Activated CD8-positive, alpha-beta memory T cell treated with anti-CD3 and anti-CD28 coated beads for 36 hours (primary cell): ENCODE measurements around the gene GLIPR1L1. TPM values are rescaled to one million over a fixed set of nuclear protein-coding genes. Genes with fewer than 3 reads are reported as not detected.

ENCODE experiments used
- CTCF ChIA-PET: fragments of 350-600 bp; sonication (Branson Sonifier 250); formaldehyde crosslinking; loops from one replicate; lab custom pipeline; 2021; ENCODE audit warnings: antibody characterized with exemption; lab: Charles Lee
- POLR2A ChIA-PET: fragments of 350-600 bp; sonication (Branson Sonifier 250); formaldehyde crosslinking; loops from one replicate; lab custom pipeline; 2021; ENCODE audit warnings: antibody characterized with exemption; lab: Charles Lee
- total RNA-seq, 2 experiments: library from RNA; stranded (reverse); gene quantifications; one replicate each; pipeline ENCODE4 v1.2.3, GENCODE V29; 2021

The GLIPR1L1 gene, protein sequence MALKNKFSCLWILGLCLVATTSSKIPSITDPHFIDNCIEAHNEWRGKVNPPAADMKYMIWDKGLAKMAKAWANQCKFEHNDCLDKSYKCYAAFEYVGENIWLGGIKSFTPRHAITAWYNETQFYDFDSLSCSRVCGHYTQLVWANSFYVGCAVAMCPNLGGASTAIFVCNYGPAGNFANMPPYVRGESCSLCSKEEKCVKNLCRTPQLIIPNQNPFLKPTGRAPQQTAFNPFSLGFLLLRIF
- not detected for total RNA-seq

DNA sequence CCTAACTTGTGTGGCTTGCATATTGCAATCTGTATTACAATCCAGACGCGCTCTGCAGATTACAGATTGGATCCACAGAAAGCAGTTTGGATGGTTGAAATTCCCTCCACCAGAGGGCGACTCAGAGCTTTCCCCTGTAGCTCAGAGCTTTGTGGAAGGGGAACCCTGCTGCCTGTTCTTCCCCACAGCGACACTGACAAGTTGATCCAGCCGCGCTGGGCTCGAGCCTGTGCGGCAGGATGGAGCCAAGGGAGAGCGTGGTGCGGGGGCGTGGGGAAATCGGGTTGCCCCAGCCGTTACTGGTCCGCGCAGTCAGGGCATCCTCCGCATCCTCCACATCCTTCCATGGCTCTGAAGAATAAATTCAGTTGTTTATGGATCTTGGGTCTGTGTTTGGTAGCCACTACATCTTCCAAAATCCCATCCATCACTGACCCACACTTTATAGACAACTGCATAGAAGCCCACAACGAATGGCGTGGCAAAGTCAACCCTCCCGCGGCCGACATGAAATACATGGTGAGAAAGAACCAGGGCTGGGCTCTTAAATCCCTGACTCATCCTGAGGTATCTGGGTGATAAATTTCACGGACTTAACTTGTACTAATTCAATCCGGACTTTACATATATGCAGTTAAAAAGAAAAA, at the start of gene GLIPR1L1:
Gene GLIPR1L1, plus strand, starts transcription at position 287 of the 647 bp plus-strand sequence. Its CDS starts 59 bp downstream, at position 346.
- CTCF ChIA-PET, result interaction anchor here (0.6 to 1.8 kb wide), 10 partner anchors 11 to 1100 kb away, joined by 3 to 8 read pairs (median 4); no protein-coding TSS in a partner anchor
- POLR2A ChIA-PET, result interaction anchor here (0.6 to 0.7 kb wide), 2 partner anchors 32 to 1434 kb away, joined by 3 to 4 read pairs; no protein-coding TSS in a partner anchor

DNA sequence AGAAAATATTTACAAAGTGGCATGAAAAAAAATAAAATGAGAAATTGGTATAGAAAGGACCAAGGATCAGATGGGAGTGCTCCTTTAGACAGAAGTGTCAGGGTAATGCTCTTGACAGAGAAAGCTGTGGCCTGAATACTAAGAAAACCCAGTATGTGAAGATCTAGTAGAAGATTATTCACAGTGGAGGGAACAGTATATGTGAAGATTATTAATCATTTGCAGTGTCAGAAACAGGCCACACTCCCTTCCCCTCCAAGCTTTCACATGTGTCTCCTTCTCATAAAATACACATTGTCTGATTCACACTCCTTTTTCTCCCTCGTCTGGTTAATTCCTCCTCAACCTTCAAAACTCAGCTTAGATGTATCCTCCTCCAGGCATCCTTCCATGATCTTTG, 45.6 kb upstream of the GLIPR1L1 start:
- CTCF ChIA-PET, result interaction anchor here (0.6 kb wide), 1 partner anchor 30 kb away, joined by 3 read pairs; no protein-coding TSS in a partner anchor
- POLR2A ChIA-PET, result no interaction called here

DNA sequence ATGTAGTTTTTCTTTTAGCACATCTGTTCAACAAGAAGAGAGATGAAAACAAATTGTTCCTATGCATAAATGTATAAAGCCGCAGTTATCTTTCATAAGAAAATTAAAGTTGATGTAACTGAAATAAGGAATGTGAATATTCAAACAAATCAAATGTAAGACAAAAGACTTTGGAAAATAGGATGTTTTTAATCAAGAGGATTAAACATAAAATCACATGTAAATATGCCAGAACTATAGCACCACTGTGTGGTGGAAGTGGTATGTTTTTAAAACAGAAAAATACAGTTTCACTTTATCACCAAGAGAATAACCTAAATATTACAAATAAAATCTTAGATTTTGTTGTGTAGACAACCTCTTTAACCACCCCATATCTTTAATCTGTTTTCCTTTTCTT, 44.7 kb upstream of the GLIPR1L1 start:
- POLR2A ChIA-PET, result no interaction called here
- CTCF ChIA-PET, result no interaction called here

DNA sequence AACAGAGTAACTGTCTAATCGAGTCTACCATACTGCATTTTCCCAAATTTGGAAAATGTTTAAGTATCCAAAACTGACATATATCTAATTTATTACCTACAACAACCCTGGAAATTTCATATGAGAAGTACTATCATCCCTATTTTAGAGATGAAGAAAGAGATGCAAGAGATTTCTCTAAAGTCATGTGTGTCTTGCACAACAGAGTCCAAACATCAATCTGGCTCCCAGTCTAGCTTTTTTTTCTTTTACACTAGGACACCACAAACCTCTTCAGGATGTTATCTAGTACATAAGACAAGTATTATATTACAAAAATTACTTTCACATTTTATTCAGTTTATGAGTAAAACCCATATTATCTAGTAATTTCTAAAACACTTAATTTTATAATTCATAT, 43.5 kb upstream of the GLIPR1L1 start:
- ChIA-PET CTCF (no interaction called here), POLR2A (no interaction called here)

DNA sequence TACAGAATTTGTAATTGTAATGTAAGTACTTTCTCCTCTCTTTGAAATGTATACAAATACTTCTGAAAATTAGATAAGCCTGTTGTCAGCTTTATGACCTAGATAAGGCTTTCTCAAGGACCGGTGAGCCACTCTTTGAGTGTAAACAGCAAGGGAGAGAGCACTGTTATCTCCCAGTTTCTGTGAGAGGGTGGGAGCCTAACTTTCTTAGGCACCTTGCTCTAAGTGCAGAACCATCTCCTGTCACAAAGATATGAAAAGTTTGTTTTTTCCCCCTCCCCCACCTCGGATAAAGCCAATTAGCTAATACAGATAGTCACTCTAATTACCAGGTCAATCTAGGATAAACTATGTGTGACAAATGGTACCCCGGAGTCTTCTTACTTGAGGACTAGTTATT, 40.1 kb upstream of the GLIPR1L1 start:
- ChIA-PET POLR2A (no interaction called here), CTCF (no interaction called here)

DNA sequence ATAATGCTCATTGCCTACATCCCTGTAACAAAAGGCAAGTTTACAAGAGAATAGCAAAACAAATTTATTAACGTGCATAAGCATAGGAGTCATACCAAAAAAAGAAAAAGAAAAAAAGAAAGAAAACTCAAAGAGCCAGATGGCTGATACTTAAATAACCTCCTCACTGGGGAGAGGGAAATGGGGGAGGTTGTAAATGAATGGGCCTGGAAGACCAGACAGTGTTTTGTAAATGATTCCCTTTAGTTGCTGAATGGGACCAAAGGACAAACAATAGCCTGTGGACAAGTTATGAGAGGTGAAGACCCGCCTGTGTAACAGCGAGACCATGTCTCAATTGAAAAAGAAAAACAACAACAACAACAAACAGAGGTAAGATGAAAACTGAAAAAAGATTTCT, 39.7 kb upstream of the GLIPR1L1 start:
- ChIA-PET POLR2A (no interaction called here), CTCF (no interaction called here)

DNA sequence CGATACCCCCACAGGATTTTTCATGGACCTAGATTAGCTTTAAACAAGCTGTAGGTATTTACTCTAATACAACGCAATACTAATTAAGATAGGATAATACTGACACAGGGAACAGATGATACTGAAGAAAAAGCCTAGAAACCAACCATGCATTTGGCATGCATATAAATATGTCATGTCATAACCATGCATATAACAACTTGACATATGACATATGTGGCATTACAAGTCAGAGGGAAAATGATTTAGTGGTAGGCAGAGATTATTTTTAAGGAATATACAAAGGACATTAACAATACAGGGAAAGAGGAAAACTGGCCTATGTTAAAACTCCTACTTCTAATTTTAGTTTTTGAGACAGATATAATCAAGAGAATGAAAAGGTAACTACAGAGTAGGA, 32.2 kb upstream of the GLIPR1L1 start:
- ChIA-PET POLR2A (no interaction called here), CTCF (no interaction called here)

DNA sequence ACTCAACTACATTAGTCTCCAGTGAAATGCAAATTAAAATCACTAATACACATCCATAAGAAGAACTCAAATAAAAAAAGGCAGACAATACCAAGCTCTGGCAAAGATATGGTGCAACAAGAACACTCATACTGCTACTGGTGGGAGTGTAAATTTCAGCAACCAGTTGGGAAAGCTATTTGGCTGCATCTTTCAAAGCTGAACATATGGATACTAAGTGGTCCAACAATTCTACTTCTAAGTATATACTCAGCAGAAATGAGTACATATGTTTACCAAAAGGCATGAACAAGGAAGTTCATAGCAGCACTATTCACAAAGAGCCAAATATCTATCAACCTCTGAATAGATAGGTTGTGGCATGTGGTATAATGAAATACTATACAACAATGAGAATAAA, 31.7 kb upstream of the GLIPR1L1 start:
- ChIA-PET CTCF (no interaction called here), POLR2A (no interaction called here)

DNA sequence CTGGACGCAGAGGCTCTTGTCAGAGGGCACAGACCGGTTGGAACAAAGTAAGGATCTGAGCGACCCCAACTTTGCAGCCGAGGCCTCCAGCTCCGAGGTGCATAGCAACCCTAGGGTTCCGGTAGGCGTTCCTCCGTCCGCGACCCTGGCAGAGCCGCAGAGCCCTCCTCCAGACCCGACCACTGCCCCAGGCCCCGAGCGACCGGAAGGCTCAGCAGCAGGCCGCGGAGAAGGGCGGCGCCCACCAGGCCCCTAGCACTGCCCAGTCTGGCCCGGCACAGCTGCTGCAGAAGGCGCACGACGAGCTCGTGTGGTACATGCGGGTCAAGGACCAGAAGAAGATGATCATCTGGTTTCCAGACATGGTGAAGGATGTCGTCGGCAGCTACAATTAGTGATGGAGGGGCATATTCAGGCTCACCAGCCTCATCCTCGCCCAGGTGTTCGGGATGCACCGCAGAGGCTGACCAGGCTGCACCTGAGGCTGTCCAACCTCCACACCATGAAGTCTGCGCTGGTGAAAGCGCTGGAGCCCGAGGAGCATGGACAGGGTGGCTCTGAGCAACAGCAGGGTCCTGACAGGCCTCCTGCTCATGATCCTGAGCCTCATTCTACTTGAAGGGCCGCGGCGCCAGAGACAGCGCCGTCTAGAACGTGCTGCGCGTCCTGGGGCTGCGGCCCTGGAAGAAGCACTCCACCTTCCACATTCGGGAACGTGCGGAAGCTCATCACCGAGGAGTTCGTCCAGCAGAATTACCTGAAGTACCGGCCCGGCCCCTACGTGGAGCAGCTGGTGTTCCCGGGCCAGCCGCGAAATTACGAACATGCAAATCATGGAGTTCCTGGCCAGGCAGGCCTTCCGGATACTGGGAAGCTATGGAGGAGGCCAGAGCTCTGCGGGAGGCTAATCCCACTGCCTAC, 28.8 kb upstream of the GLIPR1L1 start:
- ChIA-PET CTCF (no interaction called here), POLR2A (no interaction called here)

DNA sequence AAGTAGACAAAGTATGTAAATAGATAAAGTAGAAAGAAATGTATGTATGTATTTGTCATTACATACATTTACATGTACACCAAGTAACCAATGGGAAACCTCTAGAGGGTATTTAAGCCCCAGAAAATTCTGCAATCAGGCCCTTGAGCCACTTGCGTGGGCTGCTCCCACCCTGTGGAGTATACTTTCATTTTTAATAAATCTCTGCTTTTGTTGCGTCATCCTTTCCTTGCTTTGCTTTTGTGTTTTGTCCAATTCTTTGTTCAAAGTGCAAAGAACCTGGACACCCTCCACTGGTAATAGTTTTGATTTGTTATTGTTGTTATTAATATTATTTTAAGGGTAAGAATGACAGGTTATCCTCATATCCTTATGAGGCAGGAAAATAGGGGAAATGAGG, 26.2 kb upstream of the GLIPR1L1 start:
- POLR2A ChIA-PET, result no interaction called here
- CTCF ChIA-PET, result no interaction called here

DNA sequence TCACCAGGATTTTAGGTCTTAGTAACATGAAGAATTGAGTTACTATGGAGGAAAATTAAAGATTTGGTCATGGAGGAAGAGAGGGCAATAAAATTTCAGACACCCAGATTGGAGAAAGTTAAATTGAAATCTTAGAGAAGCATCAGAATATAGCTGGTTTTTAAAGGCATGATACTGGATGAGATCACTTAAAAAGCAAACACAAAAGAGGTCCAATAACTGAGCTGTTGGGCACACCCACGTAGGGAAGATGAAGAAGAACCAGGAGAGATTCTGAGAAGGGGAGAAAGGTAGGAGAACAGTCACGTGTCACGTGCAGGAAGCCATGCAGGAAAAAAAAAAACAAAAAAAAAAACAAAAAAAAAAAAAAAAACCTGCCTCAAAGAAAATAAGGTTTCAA, 23.1 kb upstream of the GLIPR1L1 start:
- ChIA-PET CTCF (no interaction called here), POLR2A (no interaction called here)

DNA sequence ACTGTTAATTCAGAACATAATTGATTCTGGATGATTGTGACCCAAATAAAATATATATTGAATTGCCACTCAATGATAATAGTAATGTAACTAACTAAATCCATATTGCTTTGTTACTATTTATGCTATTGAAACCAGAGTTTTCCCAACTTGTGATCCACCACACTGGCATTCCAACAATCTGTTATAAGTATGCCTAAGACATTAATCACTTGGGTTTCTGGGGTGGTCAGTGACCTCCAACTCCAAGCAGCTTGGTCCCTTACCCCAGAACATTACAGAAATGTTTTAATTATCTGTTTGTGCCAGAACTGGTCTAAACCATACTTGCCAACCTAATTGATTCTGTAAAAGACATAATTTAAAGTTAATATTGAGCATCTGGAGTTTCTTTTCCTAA, 19.0 kb upstream of the GLIPR1L1 start:
- CTCF ChIA-PET, result no interaction called here
- POLR2A ChIA-PET, result no interaction called here

DNA sequence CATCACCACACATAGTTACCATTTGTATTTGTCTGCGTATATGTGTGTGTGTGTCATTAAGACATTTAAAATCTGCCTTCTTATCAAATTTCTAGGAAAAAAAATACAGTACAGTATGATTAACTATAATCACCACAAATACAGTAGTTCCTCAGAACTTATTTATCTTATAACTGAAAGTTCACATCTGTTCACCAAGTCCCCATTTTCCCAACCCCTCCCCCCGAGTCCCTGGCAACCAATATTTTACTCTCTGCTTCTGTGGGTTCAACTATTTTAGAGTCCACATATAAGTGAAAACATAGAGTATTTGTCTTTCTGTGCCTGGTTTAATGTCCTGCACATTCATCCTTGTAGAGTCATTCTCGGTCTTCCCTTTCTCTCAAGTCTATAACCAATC, 16.7 kb upstream of the GLIPR1L1 start:
- ChIA-PET CTCF (interaction anchor here (1.2 kb wide), 1 partner anchor 29 kb away, joined by 3 read pairs; no protein-coding TSS in a partner anchor), POLR2A (no interaction called here)

DNA sequence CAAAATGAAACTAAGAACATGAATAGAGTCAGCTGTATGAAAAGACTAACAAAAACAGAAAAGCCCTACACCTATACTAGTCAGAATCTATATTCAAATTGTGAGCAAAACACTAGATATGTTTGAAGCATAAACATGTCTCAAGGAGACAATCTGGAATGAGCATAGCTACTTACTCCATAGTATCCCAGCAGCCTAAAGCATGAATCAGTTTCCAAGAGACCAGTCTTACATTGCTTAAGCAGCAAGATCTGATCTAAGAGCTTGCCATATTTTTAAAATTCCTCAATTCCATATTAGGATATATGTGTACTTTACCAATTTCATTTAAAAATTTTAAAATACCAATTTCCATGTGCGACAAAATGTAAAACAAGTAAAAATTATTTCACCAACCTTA, 12.0 kb upstream of the GLIPR1L1 start:
- ChIA-PET CTCF (no interaction called here), POLR2A (no interaction called here)

DNA sequence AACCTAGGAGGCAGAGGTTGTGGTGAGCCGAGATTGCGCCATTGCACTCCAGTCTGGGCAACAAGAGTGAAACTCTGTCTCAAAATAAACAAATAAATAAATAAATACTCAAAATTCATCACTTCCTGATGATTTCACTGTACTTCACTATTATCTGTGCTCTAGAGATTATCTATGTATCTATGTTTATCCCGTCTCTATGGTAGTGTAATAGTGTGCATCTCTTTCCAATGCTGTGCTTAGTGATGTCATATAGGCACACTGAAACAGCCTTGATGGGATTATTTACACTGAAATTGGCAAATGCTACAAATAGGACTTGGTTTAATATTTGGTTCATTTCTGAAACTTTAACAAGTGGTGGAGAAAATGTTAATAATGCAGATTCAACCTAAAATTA, 10.8 kb upstream of the GLIPR1L1 start:
- POLR2A ChIA-PET, result no interaction called here
- CTCF ChIA-PET, result no interaction called here

DNA sequence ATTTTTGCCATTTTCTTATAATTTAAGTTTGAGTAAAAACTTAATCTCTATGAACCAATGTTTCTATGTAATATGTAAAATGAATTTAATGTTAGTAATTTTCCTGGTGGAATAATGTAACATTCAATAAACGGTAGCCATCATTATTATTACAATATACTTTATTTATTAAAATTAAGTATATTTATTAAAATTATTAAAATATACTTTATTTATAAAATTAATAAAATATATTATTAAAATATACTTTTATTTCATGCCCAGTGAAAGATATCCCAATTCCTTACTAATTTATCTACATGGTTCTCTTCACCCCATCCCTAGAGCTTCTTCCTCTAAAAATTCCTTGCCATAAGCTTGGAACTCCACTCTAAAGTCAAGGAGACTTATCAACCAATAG, 6.8 kb upstream of the GLIPR1L1 start:
- POLR2A ChIA-PET, result no interaction called here
- CTCF ChIA-PET, result interaction anchor here (1.5 kb wide), 1 partner anchor 63 kb away, joined by 5 read pairs; the partner anchor contains the start of gene GLIPR1L2

DNA sequence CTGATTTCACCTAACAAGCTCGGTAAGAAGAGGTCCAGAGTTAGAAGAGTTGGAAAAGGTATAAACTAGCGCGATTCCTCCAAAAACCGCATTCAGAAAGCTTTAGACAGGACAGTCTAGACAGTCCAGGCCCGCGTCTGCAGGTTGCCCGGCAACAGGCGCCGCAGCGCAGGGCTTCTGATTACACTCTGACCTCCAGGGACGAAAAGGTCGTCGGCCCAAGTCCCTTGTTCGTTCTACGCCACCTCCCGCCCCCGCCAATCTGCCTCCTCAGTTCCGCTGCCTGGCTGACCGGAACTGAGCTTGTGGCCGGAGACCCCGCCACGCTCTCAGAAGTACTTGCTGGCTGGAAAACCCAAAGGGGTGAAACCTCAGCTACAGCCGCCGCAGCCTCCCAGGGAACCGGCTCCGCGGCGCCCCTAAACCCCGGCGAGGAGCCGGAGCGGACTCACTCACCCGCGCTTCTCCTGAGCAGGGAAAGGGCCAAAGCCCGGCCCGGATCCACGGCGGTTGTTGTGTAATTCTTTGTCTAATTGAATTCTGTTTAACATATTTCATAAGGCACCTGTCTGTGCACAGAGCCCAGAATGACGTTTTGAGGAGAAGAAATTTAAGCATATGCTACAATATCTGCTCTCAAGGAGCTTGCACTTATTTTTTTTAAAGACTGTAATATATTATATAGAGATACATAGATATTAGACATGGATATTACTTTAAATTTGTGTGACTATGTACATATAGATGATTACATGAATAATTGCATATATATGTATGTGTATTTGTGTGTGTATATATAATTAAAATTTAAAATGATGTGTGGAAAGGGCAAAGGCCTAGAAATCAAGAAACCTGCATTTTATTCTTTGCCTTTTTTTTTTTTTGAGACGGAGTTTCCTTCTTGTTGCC, 4.3 kb upstream of the GLIPR1L1 start, which contains the start of gene CAPS2:
Gene CAPS2, minus strand, starts transcription at position 407 of the 909 bp plus-strand sequence. CDS start 3,826 bp downstream, outside the sequence.
- POLR2A ChIA-PET, result no interaction called here

DNA sequence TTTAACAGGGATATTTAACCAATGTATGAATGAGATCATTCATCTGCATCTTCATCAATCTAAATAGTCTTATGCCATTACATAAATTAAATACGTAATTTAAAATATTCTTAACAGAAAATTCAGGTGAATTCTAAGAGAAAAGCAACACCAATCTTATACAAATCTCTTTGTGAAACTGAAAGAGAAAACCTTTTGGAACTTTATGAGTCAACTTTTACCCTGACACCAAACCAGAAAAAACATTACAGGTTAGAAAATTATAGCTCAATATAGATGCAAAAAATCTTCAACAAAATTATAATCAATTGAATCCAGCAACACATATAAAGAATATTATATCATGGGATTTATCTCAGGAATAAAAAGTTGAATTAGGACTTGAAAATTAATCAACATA, 3.4 kb downstream of the GLIPR1L1 start:
- POLR2A ChIA-PET, result no interaction called here
- CTCF ChIA-PET, result no interaction called here

More for the DNA sequence above, 4.3 kb upstream of the GLIPR1L1 start, which contains the start of gene CAPS2:
- CTCF ChIA-PET, result no interaction called here

DNA sequence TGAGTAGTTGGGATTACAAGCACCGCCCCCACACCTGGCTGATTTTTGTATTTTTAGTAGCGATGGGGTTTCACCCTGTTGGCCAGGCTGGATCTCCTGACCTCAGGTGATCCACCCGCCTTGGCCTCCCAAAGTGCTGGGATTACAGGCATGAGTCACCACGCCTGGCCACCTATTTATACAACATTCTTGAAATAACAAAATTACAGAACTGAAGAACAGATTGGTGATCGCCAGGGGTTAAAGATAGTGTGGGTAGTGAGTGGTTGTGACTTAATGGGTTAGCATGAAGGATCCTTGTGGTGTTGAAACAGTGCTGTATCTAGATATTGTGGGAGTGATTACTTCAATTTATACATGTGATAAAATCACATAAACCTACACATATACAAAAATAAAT, 7.4 kb downstream of the GLIPR1L1 start:
- CTCF ChIA-PET, result interaction anchor here (1.3 kb wide), 1 partner anchor 49 kb away, joined by 4 read pairs; the partner anchor contains the start of gene GLIPR1L2
- POLR2A ChIA-PET, result no interaction called here
